Tibial nerve (tissue), 4 donors: ENCODE measurements around the gene ITGA11. TPM values are rescaled to one million over a fixed set of nuclear protein-coding genes. Genes with fewer than 3 reads are reported as not detected.

ENCODE experiments used
- DNase-seq, 2 donors: peaks; one replicate each; pipeline ENCODE4 v3.0.0-alpha.2; 2019; ENCODE audit warnings: low spot score in 2 of 2
- H3K27ac ChIP-seq, 4 donors: fragments of 200-600 bp; sonication (generic) in 3 of 4; one replicate each; pipeline ENCODE4 v1.5.1; 2017 to 2019; ENCODE audit warnings: mild to moderate bottlenecking in 1 of 4
- H3K27me3 ChIP-seq, 2 donors: fragments of 200-600 bp; sonication (generic) in 1 of 2; one replicate each; pipeline versions ENCODE4 v1.5.1 to v1.6.0; 2017 to 2019
- H3K36me3 ChIP-seq, 3 donors: fragments of 200-600 bp; sonication (generic); one replicate each; pipeline ENCODE4 v1.5.1; 2018 to 2019
- H3K4me1 ChIP-seq, 4 donors: fragments of 200-600 bp; sonication (generic) in 3 of 4; one replicate each; pipeline ENCODE4 v1.5.1; 2017 to 2019
- H3K4me3 ChIP-seq, 4 donors: fragments of 200-600 bp; sonication (generic) in 3 of 4; one replicate each; pipeline ENCODE4 v1.5.1; 2017 to 2019; ENCODE audit warnings: mild to moderate bottlenecking in 1 of 4, moderate library complexity in 1 of 4
- H3K9me3 ChIP-seq, 4 donors: fragments of 200-600 bp; sonication (generic) in 3 of 4; one replicate each; pipeline ENCODE4 v1.5.1; 2017 to 2019
- EP300 ChIP-seq, 2 donors: sonication (generic); formaldehyde crosslinking; IDR thresholded peaks; one replicate each; pipeline ENCODE4 v1.6.1; 2017; ENCODE audit warnings: antibody characterized with exemption in 2 of 2, mild to moderate bottlenecking in 1 of 2
- POLR2A ChIP-seq, 2 donors: fragments of 450-650 bp; IDR thresholded peaks; one replicate each; pipeline ENCODE4 v1.6.1; 2017; ENCODE audit warnings: antibody characterized with exemption in 2 of 2, mild to moderate bottlenecking in 2 of 2, moderate library complexity in 2 of 2
- WGBS, 2 donors: methylation state at CpG; one replicate each; pipeline ENCODE4 v1.1.5; 2018; 5-methylcytosine and 5-hydroxymethylcytosine counted together
- total RNA-seq, 4 donors: library from RNA; depleted of rRNA; stranded (reverse); fragments of >200 nt; gene quantifications; one replicate each; pipeline ENCODE4 v1.1.0, GENCODE V29; 2016
- TF ChIP-seq, protein P1 (sequence below), 5 experiments: fragments of 200-600 bp in 3 of 5; fragments of 450-650 bp in 2 of 5; sonication (generic) in 3 of 5; IDR thresholded peaks; one replicate each; pipeline ENCODE4 v1.5.1; 2016 to 2019; ENCODE audit warnings: antibody characterized with exemption in 5 of 5, mild to moderate bottlenecking in 3 of 5, moderate library complexity in 2 of 5

Gene ITGA11
- total RNA-seq, 4 donors from 2014 or later = 2.7 to 12.1 (median 6.9) TPM

DNA sequence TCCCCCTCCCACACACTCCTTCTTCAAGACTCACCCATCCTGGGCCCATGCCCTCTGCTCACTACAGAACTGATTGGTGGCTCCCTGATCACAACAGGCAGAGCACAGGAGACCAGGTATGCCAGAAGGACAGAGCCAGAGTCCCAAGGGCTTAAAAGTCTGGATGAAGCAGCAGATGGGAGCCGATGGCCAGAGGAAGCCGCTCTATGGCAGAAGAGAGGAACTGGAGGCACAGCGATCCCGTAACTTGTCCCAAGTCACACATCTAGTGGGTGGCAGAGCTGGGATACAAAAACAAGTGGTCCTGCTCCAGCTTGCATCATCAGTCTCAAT, 20.7 kb downstream of the ITGA11 start:
- H3K4me1 ChIP-seq = no peaks in the 10 kb centered on the region
- no peaks in the 10 kb centered on the region for H3K9me3 ChIP-seq
- H3K27me3 ChIP-seq = no peaks in the 10 kb centered on the region
- H3K4me3 ChIP-seq = no peak overlapping the region
- no peak for DNase-seq
- no peak overlapping the region for H3K27ac ChIP-seq
- 96 to 100% methylated on average over 4 of the region's 4 CpGs for WGBS, 2 donors
- H3K36me3 ChIP-seq = no peaks in the 10 kb centered on the region
- TF ChIP-seq EP300 (IDR thresholded peaks at IDR 0.05) (no peak), POLR2A (IDR thresholded peaks at IDR 0.05) (no peak)
- TF ChIP-seq, protein P1, sequence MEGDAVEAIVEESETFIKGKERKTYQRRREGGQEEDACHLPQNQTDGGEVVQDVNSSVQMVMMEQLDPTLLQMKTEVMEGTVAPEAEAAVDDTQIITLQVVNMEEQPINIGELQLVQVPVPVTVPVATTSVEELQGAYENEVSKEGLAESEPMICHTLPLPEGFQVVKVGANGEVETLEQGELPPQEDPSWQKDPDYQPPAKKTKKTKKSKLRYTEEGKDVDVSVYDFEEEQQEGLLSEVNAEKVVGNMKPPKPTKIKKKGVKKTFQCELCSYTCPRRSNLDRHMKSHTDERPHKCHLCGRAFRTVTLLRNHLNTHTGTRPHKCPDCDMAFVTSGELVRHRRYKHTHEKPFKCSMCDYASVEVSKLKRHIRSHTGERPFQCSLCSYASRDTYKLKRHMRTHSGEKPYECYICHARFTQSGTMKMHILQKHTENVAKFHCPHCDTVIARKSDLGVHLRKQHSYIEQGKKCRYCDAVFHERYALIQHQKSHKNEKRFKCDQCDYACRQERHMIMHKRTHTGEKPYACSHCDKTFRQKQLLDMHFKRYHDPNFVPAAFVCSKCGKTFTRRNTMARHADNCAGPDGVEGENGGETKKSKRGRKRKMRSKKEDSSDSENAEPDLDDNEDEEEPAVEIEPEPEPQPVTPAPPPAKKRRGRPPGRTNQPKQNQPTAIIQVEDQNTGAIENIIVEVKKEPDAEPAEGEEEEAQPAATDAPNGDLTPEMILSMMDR (IDR thresholded peaks at IDR 0.05) = no peak

DNA sequence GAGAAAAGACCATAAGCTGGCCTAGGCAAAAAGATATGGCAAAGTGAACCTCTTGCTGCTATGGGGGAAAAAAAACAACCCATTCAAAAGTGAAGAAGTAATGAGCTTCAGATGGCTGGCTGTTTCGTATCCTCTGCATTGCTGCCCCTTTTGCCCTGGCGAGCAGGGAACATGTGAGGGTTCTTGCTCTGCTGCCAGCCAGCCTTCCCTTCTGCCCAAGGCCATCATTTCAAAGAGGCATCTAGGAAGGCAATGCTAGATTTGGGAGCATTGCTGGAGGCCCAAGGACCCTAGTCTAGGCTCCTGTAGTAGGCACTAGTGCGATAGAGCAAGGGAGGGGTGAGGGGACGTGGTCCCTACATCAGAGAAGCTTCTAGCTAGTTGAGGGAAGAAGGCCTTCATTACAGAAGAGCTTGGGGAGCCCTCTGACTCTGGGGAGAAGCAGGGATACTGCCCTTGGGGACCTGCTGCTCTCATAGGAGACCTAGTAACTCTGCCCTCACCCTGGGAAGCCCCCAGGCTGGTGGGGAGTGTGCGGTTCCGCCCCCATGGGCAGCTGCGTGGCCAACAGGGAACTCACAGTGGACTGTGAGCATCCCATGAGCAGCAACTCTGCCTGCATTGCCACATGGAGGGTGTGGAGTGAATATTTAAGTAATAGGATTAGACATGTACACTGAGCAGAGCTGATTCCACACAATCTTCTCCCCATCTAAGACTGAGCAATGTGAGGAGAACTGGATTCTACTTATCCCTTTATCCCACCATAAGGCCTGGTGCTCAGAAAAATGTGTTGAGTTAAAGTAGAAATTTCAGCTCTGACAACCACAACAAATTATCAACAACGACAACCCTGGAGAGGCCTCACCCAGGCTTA, 21.3 kb downstream of the ITGA11 start:
- Histone ChIP-seq H3K27me3 (no peaks in the 10 kb centered on the region), H3K4me1 (no peaks in the 10 kb centered on the region), H3K27ac (no peak overlapping the region), H3K4me3 (no peak overlapping the region), H3K36me3 (no peaks in the 10 kb centered on the region), H3K9me3 (no peaks in the 10 kb centered on the region)
- DNase-seq = no peak
- TF ChIP-seq EP300 (IDR thresholded peaks at IDR 0.05) (no peak), POLR2A (IDR thresholded peaks at IDR 0.05) (no peak)
- TF ChIP-seq, protein P1 (IDR thresholded peaks at IDR 0.05) = no peak
- WGBS, 2 donors = 85 to 92% methylated on average over 5 to 8 of the region's 8 CpGs

DNA sequence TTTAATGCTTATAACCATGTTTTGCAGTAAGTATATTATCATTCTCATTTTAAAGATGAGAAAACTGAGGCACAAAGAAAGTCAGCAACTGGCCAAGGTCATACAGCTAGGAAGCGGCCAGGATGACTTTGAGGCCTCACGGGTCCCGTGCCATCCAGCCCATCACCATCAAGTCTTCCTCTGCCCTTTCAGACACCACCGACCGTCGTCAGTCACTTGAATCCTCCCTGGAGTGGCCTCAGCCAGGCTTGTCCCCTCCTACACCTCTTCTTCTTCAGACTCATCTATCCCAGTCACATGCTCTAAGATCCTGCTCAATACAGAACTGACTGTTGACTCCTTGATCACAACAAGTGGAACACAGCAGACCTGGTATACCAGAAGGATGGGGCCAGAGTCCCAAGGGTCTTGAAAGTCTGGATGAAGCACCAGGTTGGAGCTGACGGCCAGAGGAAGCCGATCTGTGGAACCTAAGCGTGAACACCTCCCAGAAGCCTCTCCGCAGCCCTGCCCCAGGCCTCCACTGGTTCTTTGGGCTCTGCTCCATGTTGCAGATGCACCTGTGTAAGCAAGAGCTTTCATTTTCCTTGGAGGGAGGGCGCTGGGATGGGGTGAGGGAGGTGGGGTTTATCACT, 22.1 kb downstream of the ITGA11 start:
- no peaks in the 10 kb centered on the region for H3K27me3 ChIP-seq
- no peak for DNase-seq
- H3K4me1 ChIP-seq = no peaks in the 10 kb centered on the region
- TF ChIP-seq, protein P1 (IDR thresholded peaks at IDR 0.05) = no peak
- TF ChIP-seq POLR2A (IDR thresholded peaks at IDR 0.05) (no peak), EP300 (IDR thresholded peaks at IDR 0.05) (no peak)
- WGBS, 2 donors = 81 to 86% methylated on average over 11 of the region's 11 CpGs
- H3K36me3 ChIP-seq = no peaks in the 10 kb centered on the region
- H3K4me3 ChIP-seq = no peak overlapping the region
- no peak overlapping the region for H3K27ac ChIP-seq
- no peaks in the 10 kb centered on the region for H3K9me3 ChIP-seq

DNA sequence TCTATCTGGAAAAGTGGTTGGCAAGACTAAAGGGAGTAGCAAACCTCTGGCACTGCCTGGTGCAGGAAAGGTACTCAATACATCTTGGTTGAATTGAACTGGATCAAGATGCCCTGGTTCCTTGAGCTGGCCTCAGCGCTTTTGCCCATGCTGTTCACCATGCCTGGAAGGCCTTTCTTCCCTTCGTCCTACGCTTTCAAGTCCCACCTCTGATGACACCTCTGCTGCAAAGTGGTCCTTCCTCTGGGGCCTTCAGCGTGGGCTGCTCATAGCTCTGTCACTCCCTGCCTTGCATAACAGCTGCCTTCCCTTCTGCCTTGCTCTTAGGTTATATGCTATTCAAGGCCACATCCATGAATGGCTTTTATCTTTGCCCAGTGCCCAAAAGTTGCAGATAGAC, 23.0 kb downstream of the ITGA11 start:
- H3K36me3 ChIP-seq = no peaks in the 10 kb centered on the region
- TF ChIP-seq, protein P1 (IDR thresholded peaks at IDR 0.05) = no peak
- no peak for TF ChIP-seq POLR2A (IDR thresholded peaks at IDR 0.05)
- no peak for TF ChIP-seq EP300 (IDR thresholded peaks at IDR 0.05)
- no peak overlapping the region for H3K4me3 ChIP-seq
- 89 to 96% methylated on average over 4 of the region's 4 CpGs for WGBS, 2 donors
- H3K27ac ChIP-seq = no peak overlapping the region
- H3K4me1 ChIP-seq = no peaks in the 10 kb centered on the region
- H3K9me3 ChIP-seq = no peaks in the 10 kb centered on the region
- H3K27me3 ChIP-seq = no peaks in the 10 kb centered on the region
- no peak for DNase-seq
